Measurements from ENCODE around the gene SLC17A9. TPM values are rescaled to one million over a fixed set of nuclear protein-coding genes. Genes with fewer than 3 reads are reported as not detected.

SLC17A9 gene
- total and polyA plus RNA-seq, 2 experiments from 2014 or later = 32.0 to 39.3 TPM

DNA sequence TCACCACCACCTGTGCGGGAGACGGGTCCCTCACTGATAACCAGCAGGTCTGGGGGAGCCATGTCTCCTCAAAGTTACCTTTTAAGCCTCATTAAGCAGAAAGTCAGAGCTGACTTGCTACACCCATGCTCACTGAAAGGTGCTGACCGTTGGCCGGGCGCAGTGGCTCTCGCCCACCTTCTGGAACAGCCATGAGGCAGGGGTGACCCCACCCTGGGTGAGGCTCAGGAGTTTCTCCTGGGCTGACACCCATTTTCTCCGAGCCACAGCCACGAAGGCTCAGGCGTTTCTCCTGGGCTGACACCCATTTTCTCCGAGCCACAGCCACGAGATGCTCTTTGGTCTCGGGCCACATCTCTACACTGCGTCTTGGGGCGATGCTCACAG lies 44.1 kb downstream of the SLC17A9 start:
- peaks cover 46% of the 10 kb centered on the region for H3K4me1 Mint-ChIP-seq
- H3K27me3 Mint-ChIP-seq (ENCODE audit: insufficient read depth, low read depth, poor library complexity) = peaks cover 42% of the 10 kb centered on the region

More for the DNA sequence above, 44.1 kb downstream of the SLC17A9 start:
- Histone ChIP-seq H3F3A (replicated peaks; ENCODE audit: low read depth) (peaks cover 22% of the 10 kb centered on the region; the same call in 1 of the 2 replicates), H3K4me3 (no peak overlapping the region), H3K4me2 (no peak overlapping the region), H3K9me2 (ENCODE audit: insufficient read depth) (no peaks in the 10 kb centered on the region), H3K27ac (ENCODE audit: low read depth) (no peak overlapping the region), H3K4me1 (ENCODE audit: insufficient read depth) (peaks cover 35% of the 10 kb centered on the region), H3K27me3 (ENCODE audit: insufficient read depth) (no peaks in the 10 kb centered on the region), H3K36me3 (ENCODE audit: insufficient read depth) (no peaks in the 10 kb centered on the region), H4K20me1 (replicated peaks; ENCODE audit: insufficient read depth) (no peaks in the 10 kb centered on the region), H2AFZ (no peak overlapping the region), H3K79me2 (replicated peaks; ENCODE audit: insufficient read depth) (no peaks in the 10 kb centered on the region)
- no peak for DNase-seq (ENCODE audit: low spot score)
- no peak overlapping the region for H3K27ac Mint-ChIP-seq
- H3K36me3 Mint-ChIP-seq (ENCODE audit: low read depth) = no peaks in the 10 kb centered on the region
- H3K4me3 Mint-ChIP-seq = no peak overlapping the region
- ATAC-seq = no peak
- TF ChIP-seq NANOG (IDR thresholded peaks at IDR 0.05; ENCODE audit: borderline replicate concordance) (no peak), ETS1 (IDR thresholded peaks at IDR 0.05) (no peak), CREB1 (CRISPR knock-in tag; IDR thresholded peaks at IDR 0.05; ENCODE audit: low read depth) (no peak), CTCF (conservative IDR thresholded peaks at IDR 0.05; ENCODE audit: low read depth in 2 of 2) (no peak), ZNF331 (CRISPR knock-in tag; IDR thresholded peaks at IDR 0.05; ENCODE audit: low read depth) (no peak), EZH2phosphoT487 (IDR thresholded peaks at IDR 0.05; ENCODE audit: unreplicated experiment) (no peak), ZNF114 (CRISPR knock-in tag; IDR thresholded peaks at IDR 0.05) (no peak), EZH2 (IDR thresholded peaks at IDR 0.05; ENCODE audit: low read depth, unreplicated experiment) (no peak), STAT1 (IDR thresholded peaks at IDR 0.05; ENCODE audit: unreplicated experiment) (no peak), JUNB (IDR thresholded peaks at IDR 0.05; ENCODE audit: unreplicated experiment) (no peak)
- TF ChIP-seq, protein P1, sequence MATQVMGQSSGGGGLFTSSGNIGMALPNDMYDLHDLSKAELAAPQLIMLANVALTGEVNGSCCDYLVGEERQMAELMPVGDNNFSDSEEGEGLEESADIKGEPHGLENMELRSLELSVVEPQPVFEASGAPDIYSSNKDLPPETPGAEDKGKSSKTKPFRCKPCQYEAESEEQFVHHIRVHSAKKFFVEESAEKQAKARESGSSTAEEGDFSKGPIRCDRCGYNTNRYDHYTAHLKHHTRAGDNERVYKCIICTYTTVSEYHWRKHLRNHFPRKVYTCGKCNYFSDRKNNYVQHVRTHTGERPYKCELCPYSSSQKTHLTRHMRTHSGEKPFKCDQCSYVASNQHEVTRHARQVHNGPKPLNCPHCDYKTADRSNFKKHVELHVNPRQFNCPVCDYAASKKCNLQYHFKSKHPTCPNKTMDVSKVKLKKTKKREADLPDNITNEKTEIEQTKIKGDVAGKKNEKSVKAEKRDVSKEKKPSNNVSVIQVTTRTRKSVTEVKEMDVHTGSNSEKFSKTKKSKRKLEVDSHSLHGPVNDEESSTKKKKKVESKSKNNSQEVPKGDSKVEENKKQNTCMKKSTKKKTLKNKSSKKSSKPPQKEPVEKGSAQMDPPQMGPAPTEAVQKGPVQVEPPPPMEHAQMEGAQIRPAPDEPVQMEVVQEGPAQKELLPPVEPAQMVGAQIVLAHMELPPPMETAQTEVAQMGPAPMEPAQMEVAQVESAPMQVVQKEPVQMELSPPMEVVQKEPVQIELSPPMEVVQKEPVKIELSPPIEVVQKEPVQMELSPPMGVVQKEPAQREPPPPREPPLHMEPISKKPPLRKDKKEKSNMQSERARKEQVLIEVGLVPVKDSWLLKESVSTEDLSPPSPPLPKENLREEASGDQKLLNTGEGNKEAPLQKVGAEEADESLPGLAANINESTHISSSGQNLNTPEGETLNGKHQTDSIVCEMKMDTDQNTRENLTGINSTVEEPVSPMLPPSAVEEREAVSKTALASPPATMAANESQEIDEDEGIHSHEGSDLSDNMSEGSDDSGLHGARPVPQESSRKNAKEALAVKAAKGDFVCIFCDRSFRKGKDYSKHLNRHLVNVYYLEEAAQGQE (IDR thresholded peaks at IDR 0.05; ENCODE audit: unreplicated experiment) = no peak
- TF ChIP-seq, protein P2, sequence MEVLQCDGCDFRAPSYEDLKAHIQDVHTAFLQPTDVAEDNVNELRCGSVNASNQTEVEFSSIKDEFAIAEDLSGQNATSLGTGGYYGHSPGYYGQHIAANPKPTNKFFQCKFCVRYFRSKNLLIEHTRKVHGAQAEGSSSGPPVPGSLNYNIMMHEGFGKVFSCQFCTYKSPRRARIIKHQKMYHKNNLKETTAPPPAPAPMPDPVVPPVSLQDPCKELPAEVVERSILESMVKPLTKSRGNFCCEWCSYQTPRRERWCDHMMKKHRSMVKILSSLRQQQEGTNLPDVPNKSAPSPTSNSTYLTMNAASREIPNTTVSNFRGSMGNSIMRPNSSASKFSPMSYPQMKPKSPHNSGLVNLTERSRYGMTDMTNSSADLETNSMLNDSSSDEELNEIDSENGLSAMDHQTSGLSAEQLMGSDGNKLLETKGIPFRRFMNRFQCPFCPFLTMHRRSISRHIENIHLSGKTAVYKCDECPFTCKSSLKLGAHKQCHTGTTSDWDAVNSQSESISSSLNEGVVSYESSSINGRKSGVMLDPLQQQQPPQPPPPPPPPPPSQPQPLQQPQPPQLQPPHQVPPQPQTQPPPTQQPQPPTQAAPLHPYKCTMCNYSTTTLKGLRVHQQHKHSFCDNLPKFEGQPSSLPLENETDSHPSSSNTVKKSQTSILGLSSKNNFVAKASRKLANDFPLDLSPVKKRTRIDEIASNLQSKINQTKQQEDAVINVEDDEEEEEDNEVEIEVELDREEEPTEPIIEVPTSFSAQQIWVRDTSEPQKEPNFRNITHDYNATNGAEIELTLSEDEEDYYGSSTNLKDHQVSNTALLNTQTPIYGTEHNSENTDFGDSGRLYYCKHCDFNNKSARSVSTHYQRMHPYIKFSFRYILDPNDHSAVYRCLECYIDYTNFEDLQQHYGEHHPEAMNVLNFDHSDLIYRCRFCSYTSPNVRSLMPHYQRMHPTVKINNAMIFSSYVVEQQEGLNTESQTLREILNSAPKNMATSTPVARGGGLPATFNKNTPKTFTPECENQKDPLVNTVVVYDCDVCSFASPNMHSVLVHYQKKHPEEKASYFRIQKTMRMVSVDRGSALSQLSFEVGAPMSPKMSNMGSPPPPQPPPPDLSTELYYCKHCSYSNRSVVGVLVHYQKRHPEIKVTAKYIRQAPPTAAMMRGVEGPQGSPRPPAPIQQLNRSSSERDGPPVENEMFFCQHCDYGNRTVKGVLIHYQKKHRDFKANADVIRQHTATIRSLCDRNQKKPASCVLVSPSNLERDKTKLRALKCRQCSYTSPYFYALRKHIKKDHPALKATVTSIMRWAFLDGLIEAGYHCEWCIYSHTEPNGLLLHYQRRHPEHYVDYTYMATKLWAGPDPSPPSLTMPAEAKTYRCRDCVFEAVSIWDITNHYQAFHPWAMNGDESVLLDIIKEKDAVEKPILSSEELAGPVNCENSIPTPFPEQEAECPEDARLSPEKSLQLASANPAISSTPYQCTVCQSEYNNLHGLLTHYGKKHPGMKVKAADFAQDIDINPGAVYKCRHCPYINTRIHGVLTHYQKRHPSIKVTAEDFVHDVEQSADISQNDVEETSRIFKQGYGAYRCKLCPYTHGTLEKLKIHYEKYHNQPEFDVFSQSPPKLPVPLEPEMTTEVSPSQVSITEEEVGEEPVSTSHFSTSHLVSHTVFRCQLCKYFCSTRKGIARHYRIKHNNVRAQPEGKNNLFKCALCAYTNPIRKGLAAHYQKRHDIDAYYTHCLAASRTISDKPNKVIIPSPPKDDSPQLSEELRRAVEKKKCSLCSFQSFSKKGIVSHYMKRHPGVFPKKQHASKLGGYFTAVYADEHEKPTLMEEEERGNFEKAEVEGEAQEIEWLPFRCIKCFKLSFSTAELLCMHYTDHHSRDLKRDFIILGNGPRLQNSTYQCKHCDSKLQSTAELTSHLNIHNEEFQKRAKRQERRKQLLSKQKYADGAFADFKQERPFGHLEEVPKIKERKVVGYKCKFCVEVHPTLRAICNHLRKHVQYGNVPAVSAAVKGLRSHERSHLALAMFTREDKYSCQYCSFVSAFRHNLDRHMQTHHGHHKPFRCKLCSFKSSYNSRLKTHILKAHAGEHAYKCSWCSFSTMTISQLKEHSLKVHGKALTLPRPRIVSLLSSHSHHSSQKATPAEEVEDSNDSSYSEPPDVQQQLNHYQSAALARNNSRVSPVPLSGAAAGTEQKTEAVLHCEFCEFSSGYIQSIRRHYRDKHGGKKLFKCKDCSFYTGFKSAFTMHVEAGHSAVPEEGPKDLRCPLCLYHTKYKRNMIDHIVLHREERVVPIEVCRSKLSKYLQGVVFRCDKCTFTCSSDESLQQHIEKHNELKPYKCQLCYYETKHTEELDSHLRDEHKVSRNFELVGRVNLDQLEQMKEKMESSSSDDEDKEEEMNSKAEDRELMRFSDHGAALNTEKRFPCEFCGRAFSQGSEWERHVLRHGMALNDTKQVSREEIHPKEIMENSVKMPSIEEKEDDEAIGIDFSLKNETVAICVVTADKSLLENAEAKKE (CRISPR knock-in tag; IDR thresholded peaks at IDR 0.05) = no peak
- no peaks in the 10 kb centered on the region for H3K9me3 Mint-ChIP-seq
